MCF 10A (cell line): Measurements from ENCODE around the gene ELN. TPM values are rescaled to one million over a fixed set of nuclear protein-coding genes. Genes with fewer than 3 reads are reported as not detected.
A peak's percentile ranks its signal among the peaks of the same experiment; 100 is the strongest.

ENCODE experiments used
- BruUV-seq: library from RNA; stranded (reverse); fragments of 400-500 nt; replicated peaks from 2 replicates; lab custom pipeline; 2021; lab: Mats Ljungman, UMichigan
- CTCF ChIA-PET: fragments of 300-600 bp; sonication (Branson Sonifier 250); formaldehyde crosslinking; extraction: SDS; loops from one replicate; lab custom pipeline; 2021; ENCODE audit warnings: antibody characterized with exemption, inconsistent platforms; lab: Yijun Ruan, JAX
- POLR2A ChIA-PET: fragments of 300-600, 350-650 bp; sonication (Branson Sonifier 250); formaldehyde crosslinking; extraction: SDS; loops from one replicate; lab custom pipeline; 2020; ENCODE audit warnings: antibody characterized with exemption, inconsistent platforms; lab: Yijun Ruan, JAX
- DNase-seq: peaks from one replicate; pipeline ENCODE4 v3.0.0-alpha.2; 2018; ENCODE audit not compliant: unreplicated experiment
- H3K27ac Mint-ChIP-seq: one replicate; pipeline ENCODE4 v1.8.0; 2022; ENCODE audit warnings: mild to moderate bottlenecking, low read depth, mixed read lengths; ENCODE audit not compliant: unreplicated experiment
- H3K27me3 Mint-ChIP-seq: one replicate; pipeline ENCODE4 v1.8.0; 2022; ENCODE audit warnings: mixed read lengths; ENCODE audit not compliant: insufficient read depth, unreplicated experiment
- H3K36me3 Mint-ChIP-seq: one replicate; pipeline ENCODE4 v1.8.0; 2022; ENCODE audit warnings: mild to moderate bottlenecking, moderate library complexity, mixed read lengths; ENCODE audit not compliant: insufficient read depth, unreplicated experiment
- H3K4me1 Mint-ChIP-seq: one replicate; pipeline ENCODE4 v1.8.0; 2022; ENCODE audit warnings: mixed read lengths; ENCODE audit not compliant: insufficient read depth, unreplicated experiment
- H3K4me3 Mint-ChIP-seq: one replicate; pipeline ENCODE4 v1.8.0; 2022; ENCODE audit warnings: mild to moderate bottlenecking, moderate library complexity, mixed read lengths; ENCODE audit not compliant: unreplicated experiment
- H3K9me3 Mint-ChIP-seq: one replicate; pipeline ENCODE4 v1.8.0; 2022; ENCODE audit warnings: mixed read lengths; ENCODE audit not compliant: unreplicated experiment
- CTCF ChIP-seq: fragments of 200-600 bp; IDR thresholded peaks from one replicate; pipeline ENCODE4 v1.8.0; 2022; ENCODE audit warnings: antibody characterized with exemption, mild to moderate bottlenecking; ENCODE audit not compliant: unreplicated experiment
- intact Hi-C: fragments of 100-400 bp; cut with micrococcal nuclease; formaldehyde crosslinking; loops from 2 replicates; pipeline ENCODE4 v1.14.1; 2022
- total RNA-seq: library from RNA; stranded (reverse); gene quantifications from 2 replicates; pipeline ENCODE4 v1.2.3, GENCODE V29; 2022

Gene ELN
- total RNA-seq, 1 experiment from 2014 or later, result not detected

- H3K9me3 Mint-ChIP-seq, result no peaks in the 10 kb centered on the region
- intact Hi-C loops, result no loop called here
- H3K27me3 Mint-ChIP-seq, result peaks cover 33% of the 10 kb centered on the region
- no peak for TF ChIP-seq CTCF
- no peak for DNase-seq
- H3K36me3 Mint-ChIP-seq, result no peaks in the 10 kb centered on the region
- H3K27ac Mint-ChIP-seq, result no peak overlapping the region
- no TSS peak for BruUV-seq
- peaks cover 24% of the 10 kb centered on the region for H3K4me1 Mint-ChIP-seq
- CTCF ChIA-PET, result interaction anchor here (0.6 to 1.0 kb wide), 4 partner anchors 8 to 533 kb away, joined by 3 to 5 read pairs (median 4); no protein-coding TSS in a partner anchor
- no peak overlapping the region for H3K4me3 Mint-ChIP-seq
- POLR2A ChIA-PET, result no interaction called here
These were observed 1.3 kb downstream of the ELN start for GRCh38 chr7:74029089-74029785.

GRCh38 chr7:74029991-74030415 is 2.0 kb downstream of the ELN start:
- H3K27ac Mint-ChIP-seq, result no peak overlapping the region
- ChIA-PET POLR2A (no interaction called here), CTCF (interaction anchor here (0.6 to 1.3 kb wide), 3 partner anchors 19 to 532 kb away, joined by 3 to 5 read pairs (median 4); no protein-coding TSS in a partner anchor)
- intact Hi-C loops, result no loop called here
- BruUV-seq, result no TSS peak
- no peak for TF ChIP-seq CTCF
- no peak for DNase-seq
- no peak overlapping the region for H3K4me3 Mint-ChIP-seq
- no peaks in the 10 kb centered on the region for H3K9me3 Mint-ChIP-seq
- H3K4me1 Mint-ChIP-seq, result peaks cover 24% of the 10 kb centered on the region
- H3K36me3 Mint-ChIP-seq, result no peaks in the 10 kb centered on the region
- H3K27me3 Mint-ChIP-seq, result peaks cover 33% of the 10 kb centered on the region

- Mint-ChIP-seq H3K36me3 (no peaks in the 10 kb centered on the region), H3K4me1 (peaks cover 24% of the 10 kb centered on the region), H3K4me3 (no peak overlapping the region), H3K9me3 (no peaks in the 10 kb centered on the region), H3K27ac (no peak overlapping the region), H3K27me3 (peaks cover 28% of the 10 kb centered on the region)
- intact Hi-C loops, result no loop called here
- CTCF ChIA-PET, result interaction anchor here (1.1 to 1.3 kb wide), 2 partner anchors 29 to 165 kb away, joined by 3 to 4 read pairs; no protein-coding TSS in a partner anchor
- BruUV-seq, result no TSS peak
- DNase-seq, result no peak
- POLR2A ChIA-PET, result interaction anchor here (0.6 kb wide), 1 partner anchor 33 kb away, joined by 3 read pairs; no protein-coding TSS in a partner anchor
- no peak for TF ChIP-seq CTCF
These were observed 2.9 kb downstream of the ELN start for GRCh38 chr7:74030861-74031260.

- ChIA-PET POLR2A (interaction anchor here (0.6 to 1.9 kb wide), 3 partner anchors 28 to 483 kb away, joined by 3 to 7 read pairs (median 3); no protein-coding TSS in a partner anchor), CTCF (interaction anchor here (1.1 kb wide), 2 partner anchors 166 to 174 kb away, joined by 3 to 4 read pairs; no protein-coding TSS in a partner anchor)
- H3K9me3 Mint-ChIP-seq, result no peaks in the 10 kb centered on the region
- no TSS peak for BruUV-seq
- DNase-seq, result peak; percentile 46
- no peak for TF ChIP-seq CTCF
- H3K27me3 Mint-ChIP-seq, result peaks cover 21% of the 10 kb centered on the region
- peak overlapping the region; percentile 38 for H3K4me3 Mint-ChIP-seq
- no peaks in the 10 kb centered on the region for H3K36me3 Mint-ChIP-seq
- peaks cover 20% of the 10 kb centered on the region for H3K4me1 Mint-ChIP-seq
- no peak overlapping the region for H3K27ac Mint-ChIP-seq
- intact Hi-C loops, result no loop called here
These were observed 3.6 kb downstream of the ELN start for GRCh38 chr7:74031403-74032190.
